ENCODE data around the gene METTL17. TPM values are rescaled to one million over a fixed set of nuclear protein-coding genes. Genes with fewer than 3 reads are reported as not detected.

METTL17 gene
- total and polyA plus RNA-seq, 9 of the 15 experiments (the other 6 are each of a cell fraction or from before 2014, with no cell fraction given) = 65.6 to 150 (median 90.0) TPM

GRCh38 chr14:21014761-21015190 is 25.0 kb downstream of the METTL17 start (continued):
- TF ChIP-seq RREB1 (CRISPR knock-in tag; IDR thresholded peaks at IDR 0.05) (no peak), NRF1 (conservative IDR thresholded peaks at IDR 0.05 in 1 of 2, IDR thresholded peaks at IDR 0.05 in 1 of 2) (no peak), RBM25 (IDR thresholded peaks at IDR 0.05; ENCODE audit: low read depth, low read length, severe bottlenecking) (no peak), ESRRA (IDR thresholded peaks at IDR 0.05; ENCODE audit: borderline replicate concordance, low read depth) (peak; percentile 95), SMC3 (conservative IDR thresholded peaks at IDR 0.05; ENCODE audit: insufficient read depth, low read depth, low read length) (peak; percentile 90), THRA (IDR thresholded peaks at IDR 0.05) (no peak), TFAM (CRISPR knock-in tag; conservative IDR thresholded peaks at IDR 0.05) (no peak), CEBPB (tag; IDR thresholded peaks at IDR 0.05) (no peak), ZBED1 (IDR thresholded peaks at IDR 0.05) (no peak), RBM39 (optimal IDR thresholded peaks at IDR 0.05; ENCODE audit: low read depth, low read length) (no peak), NFXL1 (CRISPR knock-in tag; IDR thresholded peaks at IDR 0.05) (no peak), CTBP1 (IDR thresholded peaks at IDR 0.05; ENCODE audit: borderline replicate concordance) (peak; percentile 50; the same call in 1 of the 2 replicates), GTF2E2 (tag; IDR thresholded peaks at IDR 0.05) (no peak), PPARD (CRISPR knock-in tag; IDR thresholded peaks at IDR 0.05) (no peak), SIN3B (IDR thresholded peaks at IDR 0.05; ENCODE audit: low read depth) (no peak), TAF9B (IDR thresholded peaks at IDR 0.05; ENCODE audit: partially characterized antibody) (no peak), ZNF239 (CRISPR knock-in tag; IDR thresholded peaks at IDR 0.05) (no peak), ZNF384 (IDR thresholded peaks at IDR 0.05; ENCODE audit: low read depth, low read length) (no peak), SMAD4 (CRISPR knock-in tag; conservative IDR thresholded peaks at IDR 0.05) (no peak), RNF2 (IDR thresholded peaks at IDR 0.05) (no peak), SAP30 (IDR thresholded peaks at IDR 0.05; ENCODE audit: borderline replicate concordance, insufficient read depth, low read depth, low read length, poor library complexity, severe bottlenecking) (no peak)
- TF ChIP-seq, protein P1, sequence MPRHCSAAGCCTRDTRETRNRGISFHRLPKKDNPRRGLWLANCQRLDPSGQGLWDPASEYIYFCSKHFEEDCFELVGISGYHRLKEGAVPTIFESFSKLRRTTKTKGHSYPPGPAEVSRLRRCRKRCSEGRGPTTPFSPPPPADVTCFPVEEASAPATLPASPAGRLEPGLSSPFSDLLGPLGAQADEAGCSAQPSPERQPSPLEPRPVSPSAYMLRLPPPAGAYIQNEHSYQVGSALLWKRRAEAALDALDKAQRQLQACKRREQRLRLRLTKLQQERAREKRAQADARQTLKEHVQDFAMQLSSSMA (CRISPR knock-in tag; IDR thresholded peaks at IDR 0.05) = no peak
- TF ChIP-seq, protein P2, sequence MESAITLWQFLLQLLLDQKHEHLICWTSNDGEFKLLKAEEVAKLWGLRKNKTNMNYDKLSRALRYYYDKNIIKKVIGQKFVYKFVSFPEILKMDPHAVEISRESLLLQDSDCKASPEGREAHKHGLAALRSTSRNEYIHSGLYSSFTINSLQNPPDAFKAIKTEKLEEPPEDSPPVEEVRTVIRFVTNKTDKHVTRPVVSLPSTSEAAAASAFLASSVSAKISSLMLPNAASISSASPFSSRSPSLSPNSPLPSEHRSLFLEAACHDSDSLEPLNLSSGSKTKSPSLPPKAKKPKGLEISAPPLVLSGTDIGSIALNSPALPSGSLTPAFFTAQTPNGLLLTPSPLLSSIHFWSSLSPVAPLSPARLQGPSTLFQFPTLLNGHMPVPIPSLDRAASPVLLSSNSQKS (CRISPR knock-in tag; IDR thresholded peaks at IDR 0.05) = no peak

Measured in K562 (cell line).